OCI-LY3 (cell line): Measurements from ENCODE around the gene LPP.

Experiments
- H2AFZ ChIP-seq: fragments of 200-600, 300-600 bp; shearing (Covaris generic); 2 replicates; pipeline ENCODE4 v1.6.0; 2014; ENCODE audit warnings: antibody characterized with exemption, low read depth, low read length
- H3K27ac ChIP-seq: fragments of 200-600, 300-600 bp; sonication (generic); 2 replicates; pipeline ENCODE4 v1.5.1; 2014; ENCODE audit warnings: mild to moderate bottlenecking, low read length, moderate library complexity, mixed read lengths
- H3K27me3 ChIP-seq: fragments of 200-600, 300-600 bp; sonication (generic); 2 replicates; pipeline ENCODE4 v1.6.1; 2014; ENCODE audit warnings: low read depth, low read length, mixed read lengths
- H3K36me3 ChIP-seq: fragments of 200-600, 300-600 bp; sonication (generic); replicated peaks from 2 replicates; pipeline ENCODE3; 2014; ENCODE audit warnings: low read depth, low read length, mixed read lengths
- H3K4me1 ChIP-seq: fragments of 300-600, 200-600 bp; sonication (generic); 2 replicates; pipeline ENCODE4 v1.6.1; 2014; ENCODE audit warnings: low read length, mixed read lengths
- H3K4me2 ChIP-seq: fragments of 200-600, 300-600 bp; sonication (generic); 2 replicates; pipeline ENCODE4 v1.6.1; 2014; ENCODE audit warnings: low read length, mixed read lengths
- H3K4me3 ChIP-seq: fragments of 300-600, 200-600 bp; sonication (generic); 2 replicates; pipeline ENCODE4 v1.5.1; 2014; ENCODE audit warnings: antibody characterized with exemption, mild to moderate bottlenecking, low read length, moderate library complexity
- H3K79me2 ChIP-seq: fragments of 300-600, 200-600 bp; shearing (Covaris generic); 2 replicates; pipeline ENCODE4 v1.6.1; 2014; ENCODE audit warnings: mild to moderate bottlenecking, low read length, mixed read lengths
- H3K9ac ChIP-seq: fragments of 300-600, 200-600 bp; shearing (Covaris generic); 2 replicates; pipeline ENCODE4 v1.6.0; 2014; ENCODE audit warnings: mild to moderate bottlenecking, low read length, moderate library complexity
- H3K9me3 ChIP-seq: fragments of 200-600, 300-600 bp; shearing (Covaris generic); 2 replicates; pipeline ENCODE4 v1.6.1; 2014; ENCODE audit warnings: low read length, mixed read lengths; ENCODE audit not compliant: insufficient read depth
- H4K20me1 ChIP-seq: fragments of 200-600, 300-600 bp; sonication (generic); 2 replicates; pipeline ENCODE4 v1.6.1; 2016; ENCODE audit warnings: low read length, mixed read lengths; ENCODE audit not compliant: insufficient read depth
- EZH2phosphoT487 ChIP-seq: fragments of 200-600 bp; shearing (Covaris generic); IDR thresholded peaks from 2 replicates; pipeline ENCODE4 v1.6.1; 2018; ENCODE audit warnings: antibody characterized with exemption, mixed run types, low read depth
- TF ChIP-seq, protein P1 (sequence below): fragments of 200-600, 300-600 bp; sonication (generic); IDR thresholded peaks from 2 replicates; pipeline ENCODE4 v1.5.1; 2014; ENCODE audit warnings: antibody characterized with exemption, low read length, low read depth

LPP gene

DNA sequence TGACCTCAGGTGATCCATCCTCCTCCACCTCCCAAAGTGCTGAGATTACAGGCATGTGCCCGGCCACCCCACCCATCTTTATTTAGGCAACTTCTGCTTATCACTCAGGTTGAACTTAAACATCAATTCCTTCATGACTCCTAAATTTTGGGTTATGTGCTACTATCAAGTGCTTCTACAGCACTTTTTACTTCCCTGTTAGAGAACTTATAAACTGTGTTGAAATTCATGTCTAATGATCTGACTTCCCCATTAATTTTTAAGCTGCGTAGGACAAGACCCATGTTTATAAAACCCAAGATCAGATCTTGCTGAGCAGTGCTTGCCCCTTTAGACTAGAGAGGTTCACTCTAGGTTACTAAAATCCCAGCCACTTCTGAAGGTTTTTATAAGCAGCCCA lies 751.6 kb downstream of the LPP start:
- no peaks in the 10 kb centered on the region for H4K20me1 ChIP-seq
- H3K4me3 ChIP-seq = no peak overlapping the region
- H3K9ac ChIP-seq = no peak overlapping the region
- H3K79me2 ChIP-seq = no peaks in the 10 kb centered on the region
- no peak overlapping the region for H3K27ac ChIP-seq
- no peak overlapping the region for H3K4me2 ChIP-seq
- no peaks in the 10 kb centered on the region for H3K9me3 ChIP-seq
- H2AFZ ChIP-seq = no peak overlapping the region
- no peaks in the 10 kb centered on the region for H3K36me3 ChIP-seq
- peaks cover 8% of the 10 kb centered on the region for H3K4me1 ChIP-seq
- no peaks in the 10 kb centered on the region for H3K27me3 ChIP-seq
- TF ChIP-seq, protein P1, sequence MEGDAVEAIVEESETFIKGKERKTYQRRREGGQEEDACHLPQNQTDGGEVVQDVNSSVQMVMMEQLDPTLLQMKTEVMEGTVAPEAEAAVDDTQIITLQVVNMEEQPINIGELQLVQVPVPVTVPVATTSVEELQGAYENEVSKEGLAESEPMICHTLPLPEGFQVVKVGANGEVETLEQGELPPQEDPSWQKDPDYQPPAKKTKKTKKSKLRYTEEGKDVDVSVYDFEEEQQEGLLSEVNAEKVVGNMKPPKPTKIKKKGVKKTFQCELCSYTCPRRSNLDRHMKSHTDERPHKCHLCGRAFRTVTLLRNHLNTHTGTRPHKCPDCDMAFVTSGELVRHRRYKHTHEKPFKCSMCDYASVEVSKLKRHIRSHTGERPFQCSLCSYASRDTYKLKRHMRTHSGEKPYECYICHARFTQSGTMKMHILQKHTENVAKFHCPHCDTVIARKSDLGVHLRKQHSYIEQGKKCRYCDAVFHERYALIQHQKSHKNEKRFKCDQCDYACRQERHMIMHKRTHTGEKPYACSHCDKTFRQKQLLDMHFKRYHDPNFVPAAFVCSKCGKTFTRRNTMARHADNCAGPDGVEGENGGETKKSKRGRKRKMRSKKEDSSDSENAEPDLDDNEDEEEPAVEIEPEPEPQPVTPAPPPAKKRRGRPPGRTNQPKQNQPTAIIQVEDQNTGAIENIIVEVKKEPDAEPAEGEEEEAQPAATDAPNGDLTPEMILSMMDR = no peak
- TF ChIP-seq EZH2phosphoT487 = no peak

DNA sequence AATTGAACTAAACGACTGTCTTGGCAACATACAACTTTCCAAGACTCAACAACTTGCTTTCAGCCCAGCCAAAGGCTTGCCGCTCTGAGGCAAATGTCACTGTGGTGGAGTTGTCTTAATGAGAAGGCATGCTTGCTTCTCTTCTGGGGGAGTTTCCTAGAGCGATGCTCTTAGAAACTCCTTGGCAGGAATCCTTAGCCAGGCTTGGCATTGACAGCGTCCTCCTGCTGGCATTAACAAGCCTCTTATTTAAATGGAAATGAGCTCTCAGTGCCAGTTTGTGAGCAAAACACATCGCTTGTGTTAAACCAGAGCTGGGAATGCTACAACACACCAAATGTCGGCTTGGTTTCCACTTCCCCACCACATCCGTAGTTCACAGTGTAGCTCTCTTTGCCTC lies 752.3 kb downstream of the LPP start:
- Histone ChIP-seq H3K36me3 (no peaks in the 10 kb centered on the region), H3K27me3 (no peaks in the 10 kb centered on the region), H3K9me3 (no peaks in the 10 kb centered on the region), H3K9ac (no peak overlapping the region), H4K20me1 (no peaks in the 10 kb centered on the region), H3K27ac (no peak overlapping the region), H3K79me2 (no peaks in the 10 kb centered on the region), H3K4me1 (peaks cover 12% of the 10 kb centered on the region), H3K4me3 (no peak overlapping the region), H2AFZ (no peak overlapping the region), H3K4me2 (no peak overlapping the region)
- TF ChIP-seq, protein P1 = no peak
- TF ChIP-seq EZH2phosphoT487 = no peak

DNA sequence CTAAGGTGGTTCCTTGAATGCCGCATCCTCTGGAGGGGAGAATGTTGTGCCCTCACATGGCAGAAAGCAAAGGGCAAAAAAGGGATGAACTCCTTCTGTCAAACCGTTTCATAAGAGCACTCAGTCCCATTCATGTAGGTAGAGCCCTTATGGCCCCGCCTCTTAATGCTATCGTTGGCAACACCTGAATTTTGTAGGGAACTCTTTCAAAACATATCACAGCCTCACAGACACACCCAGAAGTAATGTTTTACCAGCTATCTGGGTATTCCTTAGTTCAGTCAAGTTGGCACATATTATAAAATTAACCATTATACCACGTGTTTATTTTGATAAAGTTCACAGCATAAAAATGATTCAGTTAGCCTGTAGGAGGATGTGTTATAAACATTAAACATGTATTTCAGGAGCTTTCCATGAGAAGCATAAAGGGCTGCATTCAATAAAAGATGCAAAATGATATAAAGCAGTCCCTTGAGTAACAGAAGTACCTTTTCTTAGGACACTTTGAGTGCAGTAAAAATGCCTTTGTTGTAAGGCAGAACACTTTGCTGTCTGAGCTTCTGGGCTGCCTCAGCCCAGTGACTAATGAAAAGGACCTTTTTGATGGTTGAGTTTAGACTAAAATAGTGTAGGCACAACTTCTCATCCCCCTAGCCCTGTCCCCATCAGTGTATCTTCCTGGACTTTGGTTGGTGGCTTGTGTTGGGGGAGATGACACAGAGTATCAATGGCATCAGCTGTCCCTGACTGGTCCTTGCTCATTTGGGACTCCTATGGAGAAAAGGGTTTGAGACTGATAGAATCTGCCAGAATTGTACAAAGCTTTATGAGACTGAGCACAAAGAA lies 754.3 kb downstream of the LPP start:
- peaks cover 27% of the 10 kb centered on the region for H3K4me1 ChIP-seq
- H3K27me3 ChIP-seq = no peaks in the 10 kb centered on the region
- no peaks in the 10 kb centered on the region for H4K20me1 ChIP-seq
- no peaks in the 10 kb centered on the region for H3K79me2 ChIP-seq
- peaks cover 3% of the 10 kb centered on the region for H3K36me3 ChIP-seq
- H2AFZ ChIP-seq = no peak overlapping the region
- no peak overlapping the region for H3K4me3 ChIP-seq
- TF ChIP-seq, protein P1 = no peak
- TF ChIP-seq EZH2phosphoT487 = no peak
- H3K4me2 ChIP-seq = no peak overlapping the region
- H3K27ac ChIP-seq = no peak overlapping the region
- peaks cover 3% of the 10 kb centered on the region; the same call in 1 of the 2 replicates for H3K9me3 ChIP-seq
- H3K9ac ChIP-seq = no peak overlapping the region

DNA sequence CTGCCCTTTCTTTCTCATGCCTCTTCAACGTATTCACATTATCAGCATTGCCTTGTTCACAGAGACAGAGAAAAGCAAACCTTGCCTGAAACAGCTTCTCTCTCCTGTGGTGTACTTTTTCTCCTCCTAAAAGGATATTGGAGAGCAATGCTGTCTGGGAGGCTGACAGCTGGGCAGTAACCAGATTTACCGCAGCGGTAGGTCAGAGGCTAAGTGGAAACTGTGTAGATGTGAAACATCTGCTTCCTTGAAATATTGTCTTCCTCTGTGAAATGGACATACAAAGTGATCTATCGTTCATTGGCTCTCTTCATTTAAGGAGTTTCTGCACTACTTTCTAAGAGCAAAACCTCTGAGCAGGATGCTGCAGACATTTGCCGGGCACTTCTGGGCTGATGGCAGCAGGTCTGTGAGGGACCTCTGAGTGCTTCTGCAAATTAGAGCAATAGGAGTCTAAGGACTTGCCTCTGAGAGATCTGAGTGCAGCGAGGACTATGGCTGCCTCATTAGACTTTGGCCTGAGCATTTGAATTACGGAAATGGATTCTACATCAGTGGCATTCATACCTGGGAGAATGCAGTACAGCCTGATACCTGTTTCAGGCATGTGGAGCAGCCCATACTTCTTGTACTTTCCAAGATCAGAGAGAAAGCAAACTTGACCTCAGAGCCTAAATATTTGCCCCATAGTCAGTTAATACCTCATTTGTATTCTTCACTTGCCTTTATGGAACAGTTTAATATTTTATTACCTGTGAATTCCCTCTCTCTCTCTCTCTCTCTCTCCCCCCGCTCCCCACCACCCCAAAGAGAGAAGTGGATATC lies 757.3 kb downstream of the LPP start:
- no peaks in the 10 kb centered on the region for H3K79me2 ChIP-seq
- peaks cover 4% of the 10 kb centered on the region for H3K36me3 ChIP-seq
- no peak overlapping the region for H3K9ac ChIP-seq
- no peak overlapping the region for H3K4me3 ChIP-seq
- peaks cover 4% of the 10 kb centered on the region; the same call in 1 of the 2 replicates for H3K9me3 ChIP-seq
- H3K27me3 ChIP-seq = no peaks in the 10 kb centered on the region
- no peaks in the 10 kb centered on the region for H4K20me1 ChIP-seq
- H3K27ac ChIP-seq = no peak overlapping the region; the same call in 1 of the 2 replicates
- H3K4me1 ChIP-seq = peaks cover 53% of the 10 kb centered on the region
- TF ChIP-seq, protein P1 = no peak
- no peak for TF ChIP-seq EZH2phosphoT487
- H3K4me2 ChIP-seq = no peak overlapping the region
- H2AFZ ChIP-seq = no peak overlapping the region; the same call in 1 of the 2 replicates
